ENCODE data around the gene SPEM1.
"Not testable (repeated sequence)": the region's sequence is repeated elsewhere in the genome, so short reads cannot be mapped to it uniquely, and the experiment has no call there.

DNA sequence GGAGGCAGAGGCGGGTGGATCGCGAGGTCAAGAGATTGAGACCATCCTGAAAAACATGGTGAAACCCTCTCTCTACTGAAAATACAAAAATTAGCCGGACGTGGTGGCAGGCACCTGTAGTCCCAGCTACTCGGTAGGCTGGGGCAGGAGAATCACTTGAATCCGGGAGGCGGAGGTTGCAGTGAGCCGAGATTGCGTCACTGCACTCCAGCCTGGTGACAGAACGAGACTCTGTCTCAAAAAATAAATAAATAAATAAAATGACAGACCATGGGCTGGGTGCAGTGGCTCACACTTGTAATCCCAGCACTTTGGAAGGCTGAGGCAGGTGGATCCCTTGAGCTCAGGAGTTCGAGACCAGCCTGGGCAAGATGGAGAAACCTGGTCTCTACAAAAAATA, 49.7 kb downstream of the SPEM1 start:
- TF ChIP-seq, protein P1, sequence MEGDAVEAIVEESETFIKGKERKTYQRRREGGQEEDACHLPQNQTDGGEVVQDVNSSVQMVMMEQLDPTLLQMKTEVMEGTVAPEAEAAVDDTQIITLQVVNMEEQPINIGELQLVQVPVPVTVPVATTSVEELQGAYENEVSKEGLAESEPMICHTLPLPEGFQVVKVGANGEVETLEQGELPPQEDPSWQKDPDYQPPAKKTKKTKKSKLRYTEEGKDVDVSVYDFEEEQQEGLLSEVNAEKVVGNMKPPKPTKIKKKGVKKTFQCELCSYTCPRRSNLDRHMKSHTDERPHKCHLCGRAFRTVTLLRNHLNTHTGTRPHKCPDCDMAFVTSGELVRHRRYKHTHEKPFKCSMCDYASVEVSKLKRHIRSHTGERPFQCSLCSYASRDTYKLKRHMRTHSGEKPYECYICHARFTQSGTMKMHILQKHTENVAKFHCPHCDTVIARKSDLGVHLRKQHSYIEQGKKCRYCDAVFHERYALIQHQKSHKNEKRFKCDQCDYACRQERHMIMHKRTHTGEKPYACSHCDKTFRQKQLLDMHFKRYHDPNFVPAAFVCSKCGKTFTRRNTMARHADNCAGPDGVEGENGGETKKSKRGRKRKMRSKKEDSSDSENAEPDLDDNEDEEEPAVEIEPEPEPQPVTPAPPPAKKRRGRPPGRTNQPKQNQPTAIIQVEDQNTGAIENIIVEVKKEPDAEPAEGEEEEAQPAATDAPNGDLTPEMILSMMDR (IDR thresholded peaks at IDR 0.05; ENCODE audit: poor library complexity), result not testable (repeated sequence)
- TF ChIP-seq EZH2phosphoT487 (IDR thresholded peaks at IDR 0.05; ENCODE audit: low read depth, severe bottlenecking, unreplicated experiment); EZH2 (IDR thresholded peaks at IDR 0.05; ENCODE audit: borderline replicate concordance): not testable (repeated sequence)
